Measurements from ENCODE around the gene TUBA1C.
A peak's percentile ranks its signal among the peaks of the same experiment; 100 is the strongest.
"Not testable (repeated sequence)": the region's sequence is repeated elsewhere in the genome, so short reads cannot be mapped to it uniquely, and the experiment has no call there.

The TUBA1C gene

GRCh38 chr12:49264873-49265792 lies at the start of gene TUBA1C:
Gene TUBA1C, plus strand, starts transcription at chr12:49265082. Its CDS starts 100 bp downstream, at chr12:49265182.
- peak; percentile 91 for DNase-seq

- no peak for DNase-seq
Observed at GRCh38 chr12:49219417-49220026, 45.4 kb upstream of the TUBA1C start.

GRCh38 chr12:49220972-49221371 lies 43.9 kb upstream of the TUBA1C start:
- DNase-seq, result no peak

- DNase-seq, result no peak
Observed at GRCh38 chr12:49223122-49223521, 41.8 kb upstream of the TUBA1C start.

DNA sequence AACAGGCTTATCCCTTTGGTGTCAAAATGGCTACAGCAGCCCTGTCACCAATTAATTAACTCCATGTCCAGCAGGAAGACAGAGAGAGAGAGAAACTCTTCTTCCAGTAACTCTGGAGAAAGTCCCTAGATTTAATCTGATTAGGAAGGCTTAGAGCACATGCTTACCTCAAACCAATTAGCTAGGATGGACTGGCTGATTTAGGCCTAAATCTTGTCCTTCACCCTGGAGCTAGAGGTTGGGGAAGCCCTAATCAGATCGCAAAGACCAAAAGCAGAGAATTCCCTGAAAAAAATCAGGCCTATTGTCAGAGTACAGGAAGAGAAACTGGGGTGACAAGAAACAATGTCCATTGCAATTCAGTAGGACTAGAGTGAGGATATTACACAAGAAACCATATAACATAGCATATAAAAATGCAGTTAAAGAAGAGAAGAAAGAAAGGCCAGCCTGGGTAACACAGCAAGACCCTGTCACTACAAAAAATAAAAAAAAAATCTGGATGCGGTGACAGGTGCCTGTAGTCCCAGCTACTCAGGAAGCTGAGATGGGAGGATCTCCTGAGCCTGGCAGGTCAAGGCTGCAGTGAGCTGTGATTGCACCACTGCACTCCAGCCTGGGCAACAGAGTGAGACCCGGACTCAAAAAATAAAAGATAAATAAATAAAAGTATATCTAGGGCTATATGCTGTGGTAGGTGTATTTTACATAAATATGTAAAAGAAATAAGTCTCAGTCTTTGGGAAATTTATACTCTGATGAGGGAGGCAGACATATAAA lies 41.1 kb upstream of the TUBA1C start:
- no peak for DNase-seq

- DNase-seq, result no peak
Observed at GRCh38 chr12:49225576-49226166, 39.2 kb upstream of the TUBA1C start.

DNA sequence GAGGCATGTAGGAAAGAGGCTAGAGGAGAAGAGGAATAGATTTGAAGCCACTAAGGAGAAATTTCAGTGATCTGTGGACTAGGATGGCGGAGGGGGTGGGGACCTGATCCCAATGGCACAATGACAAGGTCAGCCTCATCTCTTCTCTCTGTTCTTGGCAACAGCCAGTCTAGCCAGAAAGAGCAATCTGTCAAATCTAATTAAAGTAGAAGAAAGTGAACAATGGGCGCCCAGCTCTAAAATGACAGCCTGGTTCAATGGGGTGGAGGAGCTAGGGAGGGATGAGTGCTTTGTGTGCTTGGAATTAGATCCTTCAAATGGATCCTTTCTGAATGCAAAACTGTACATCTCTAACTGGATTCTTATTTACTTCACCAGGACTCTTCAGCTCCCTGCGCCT lies 37.2 kb upstream of the TUBA1C start:
- no peak for DNase-seq

DNA sequence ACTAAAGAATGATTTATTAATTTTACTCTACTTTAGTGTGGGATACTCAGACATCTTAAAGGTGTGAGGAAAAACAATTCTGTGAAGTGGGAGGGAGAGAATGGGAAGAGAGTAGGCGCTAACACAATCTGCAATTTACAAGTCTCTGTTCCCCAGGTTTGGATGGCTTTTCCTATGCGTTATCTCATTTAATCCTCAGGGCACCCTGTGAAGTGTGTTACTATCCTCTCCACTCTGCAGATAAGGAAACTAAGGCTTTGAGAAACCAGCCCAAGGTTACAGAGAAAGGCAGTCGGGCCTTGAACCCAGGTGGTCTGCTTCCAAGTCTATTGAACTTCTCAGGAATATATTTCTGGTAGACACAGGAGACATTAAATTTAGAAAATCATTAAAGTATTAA lies 36.2 kb upstream of the TUBA1C start:
- no peak for DNase-seq

DNA sequence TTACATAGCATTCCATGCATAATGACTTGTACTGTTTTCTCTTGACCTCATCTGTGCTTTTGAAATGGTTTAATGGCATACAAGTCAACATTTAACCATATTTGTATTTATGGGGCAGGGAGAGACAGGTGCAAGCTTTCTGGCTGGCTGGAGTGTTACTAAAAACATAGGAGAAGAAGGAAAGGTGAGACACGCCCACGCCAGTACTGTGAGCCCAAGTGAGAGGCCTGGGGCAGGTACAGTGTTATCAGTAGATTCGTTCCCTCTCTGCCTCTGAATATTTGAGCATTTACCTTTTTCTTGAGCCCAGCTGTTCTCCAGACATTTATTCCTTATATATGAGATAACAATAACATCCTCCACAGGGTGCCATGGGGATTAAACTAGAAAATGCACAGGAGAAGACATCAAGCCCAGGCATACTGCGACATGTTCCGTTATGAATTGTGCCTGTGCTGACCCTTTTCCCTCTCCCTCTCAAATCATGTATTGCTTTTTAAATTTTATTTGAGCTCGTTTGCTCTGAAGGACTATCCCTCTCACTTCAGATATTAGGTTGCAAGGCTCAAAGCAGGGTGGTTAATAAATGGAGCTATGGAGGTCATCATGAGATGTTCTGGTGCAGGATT lies 34.6 kb upstream of the TUBA1C start:
- DNase-seq, result no peak

GRCh38 chr12:49230805-49231194 lies 34.1 kb upstream of the TUBA1C start:
- no peak for DNase-seq

GRCh38 chr12:49231878-49232655 lies 32.8 kb upstream of the TUBA1C start:
- no peak for DNase-seq

GRCh38 chr12:49232940-49233841 lies 31.7 kb upstream of the TUBA1C start:
- no peak for DNase-seq

GRCh38 chr12:49233842-49234526 lies 30.9 kb upstream of the TUBA1C start:
- DNase-seq, result peak; percentile 22

- DNase-seq, result no peak
Observed at GRCh38 chr12:49236423-49236822, 28.5 kb upstream of the TUBA1C start.

- DNase-seq, result no peak
Observed at GRCh38 chr12:49243631-49244030, 21.3 kb upstream of the TUBA1C start.

- DNase-seq, result no peak
Observed at GRCh38 chr12:49244176-49244575, 20.7 kb upstream of the TUBA1C start.

DNA sequence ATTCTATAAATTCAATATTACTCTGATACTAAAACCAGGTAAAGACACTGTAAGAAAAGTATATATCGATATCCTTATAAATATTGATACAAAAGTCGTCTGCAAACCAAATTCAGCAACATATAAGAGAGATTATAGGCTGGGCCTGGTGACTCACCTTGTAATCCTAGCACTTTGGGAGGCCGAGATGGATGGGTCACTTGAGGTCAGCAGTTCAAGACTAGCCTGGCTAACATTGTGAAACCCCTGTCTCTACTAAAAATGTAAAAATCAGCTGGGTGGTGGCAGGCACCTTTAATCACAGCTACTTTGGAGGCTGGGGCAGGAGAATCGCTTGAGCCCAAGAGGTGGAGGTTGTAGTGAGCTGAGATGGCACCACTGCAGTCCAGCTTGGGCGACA lies 13.5 kb upstream of the TUBA1C start:
- no peak for DNase-seq

GRCh38 chr12:49253033-49253623 lies 11.8 kb upstream of the TUBA1C start:
- no peak for DNase-seq

DNA sequence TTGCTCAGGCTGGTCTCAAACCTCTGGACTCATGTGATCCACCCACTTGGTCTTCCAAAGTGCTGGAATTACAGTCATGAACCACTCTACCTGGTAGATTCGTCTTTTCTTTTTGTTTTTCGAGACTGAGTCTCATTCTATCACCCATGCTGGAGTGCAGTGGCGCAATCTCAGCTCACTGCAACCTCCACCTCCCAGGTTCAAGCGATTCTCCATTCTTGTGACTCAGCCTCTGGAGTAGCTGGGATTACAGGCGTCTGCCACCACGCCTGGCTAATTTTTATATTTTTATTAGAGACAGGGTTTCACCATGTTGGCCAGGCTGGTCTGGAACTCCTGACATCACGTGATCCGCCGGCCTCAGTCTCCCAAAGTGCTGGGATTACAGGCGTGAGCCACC lies 9.4 kb upstream of the TUBA1C start:
- not testable (repeated sequence) for DNase-seq

Data from CD4-positive, alpha-beta T cell treated with Interleukin-6 for 4 hours (primary cell).